HepG2 (cell line): ENCODE measurements around the gene KLHL33. TPM values are rescaled to one million over a fixed set of nuclear protein-coding genes. Genes with fewer than 3 reads are reported as not detected.

Experiments
- FOSL2 ChIP-seq: sonication (generic); formaldehyde crosslinking; IDR thresholded peaks from 2 replicates; pipeline ENCODE4 v1.4.0; 2020; ENCODE audit warnings: missing genetic modification reagents
- GLI4 ChIP-seq: sonication (generic); formaldehyde crosslinking; IDR thresholded peaks from 2 replicates; pipeline ENCODE4 v1.5.1; 2020; ENCODE audit warnings: missing genetic modification reagents, mild to moderate bottlenecking, moderate library complexity, borderline replicate concordance
- HNRNPLL ChIP-seq: fragments of 200-400 bp; formaldehyde crosslinking; IDR thresholded peaks from 2 replicates; pipeline ENCODE4 v1.6.1; 2017; ENCODE audit warnings: mild to moderate bottlenecking, low read depth, low read length; ENCODE audit not compliant: poor library complexity, severe bottlenecking
- KLF9 ChIP-seq: IDR thresholded peaks from 2 replicates; pipeline ENCODE4 v1.6.1; 2016; ENCODE audit warnings: low read depth
- POLR2AphosphoS2 ChIP-seq: IDR thresholded peaks from 2 replicates; pipeline ENCODE4 v1.6.1; 2011; ENCODE audit warnings: low read depth, low read length, improper control_type of control experiment
- RORA ChIP-seq: sonication (generic); formaldehyde crosslinking; IDR thresholded peaks from 2 replicates; pipeline ENCODE4 v1.5.0; 2020; ENCODE audit warnings: mild to moderate bottlenecking, missing genetic modification reagents, moderate library complexity
- RXRA ChIP-seq: sonication (generic); formaldehyde crosslinking; IDR thresholded peaks from 2 replicates; pipeline ENCODE4 v1.5.1; 2020; ENCODE audit warnings: missing genetic modification reagents
- SIX1 ChIP-seq: sonication (generic); formaldehyde crosslinking; IDR thresholded peaks from 2 replicates; pipeline ENCODE4 v1.4.0; 2020; ENCODE audit warnings: missing genetic modification reagents, borderline replicate concordance
- SNRNP70 ChIP-seq: fragments of 200-400 bp; formaldehyde crosslinking; IDR thresholded peaks from 2 replicates; pipeline ENCODE4 v1.6.1; 2017; ENCODE audit warnings: mild to moderate bottlenecking, low read depth, low read length, moderate library complexity
- SP2 ChIP-seq: sonication (generic); formaldehyde crosslinking; IDR thresholded peaks from 2 replicates; pipeline ENCODE4 v1.5.1; 2020; ENCODE audit warnings: mild to moderate bottlenecking, missing genetic modification reagents
- TAF15 ChIP-seq: fragments of 200-400 bp; formaldehyde crosslinking; IDR thresholded peaks from one replicate; pipeline ENCODE4 v1.6.1; 2018; ENCODE audit warnings: mild to moderate bottlenecking, low read depth, low read length; ENCODE audit not compliant: poor library complexity, severe bottlenecking
- TSC22D2 ChIP-seq: sonication (generic); formaldehyde crosslinking; IDR thresholded peaks from 2 replicates; pipeline ENCODE4 v1.5.1; 2020; ENCODE audit warnings: missing genetic modification reagents, mild to moderate bottlenecking, borderline replicate concordance
- ZKSCAN8 ChIP-seq: IDR thresholded peaks from 2 replicates; pipeline ENCODE4 v1.6.1; 2016; ENCODE audit warnings: borderline replicate concordance, missing genetic modification reagents, missing compliant biosample characterization
- ZNF563 ChIP-seq: sonication (generic); formaldehyde crosslinking; IDR thresholded peaks from 2 replicates; pipeline ENCODE4 v1.8.0; 2022; ENCODE audit warnings: mild to moderate bottlenecking, moderate library complexity, missing genetic modification reagents
- ZNF569 ChIP-seq: sonication (generic); formaldehyde crosslinking; IDR thresholded peaks from 2 replicates; pipeline ENCODE4 v1.5.0; 2020; ENCODE audit warnings: mild to moderate bottlenecking, missing genetic modification reagents, moderate library complexity, borderline replicate concordance
- ZNF7 ChIP-seq: IDR thresholded peaks from 2 replicates; pipeline ENCODE4 v1.6.1; 2016; ENCODE audit warnings: missing biosample characterization, missing genetic modification reagents
- ZNF737 ChIP-seq: sonication (generic); formaldehyde crosslinking; IDR thresholded peaks from 2 replicates; pipeline ENCODE4 v1.5.0; 2020; ENCODE audit warnings: missing genetic modification reagents, mild to moderate bottlenecking, borderline replicate concordance
- ZNF772 ChIP-seq: sonication (generic); formaldehyde crosslinking; IDR thresholded peaks from 2 replicates; pipeline ENCODE4 v1.5.0; 2020; ENCODE audit warnings: mild to moderate bottlenecking, missing genetic modification reagents
- ZNF781 ChIP-seq: sonication (generic); formaldehyde crosslinking; IDR thresholded peaks from 2 replicates; pipeline ENCODE4 v1.5.1; 2020; ENCODE audit warnings: borderline replicate concordance, mild to moderate bottlenecking, missing genetic modification reagents; ENCODE audit errors: not compliant biosample characterization
- ZNF83 ChIP-seq: sonication (generic); formaldehyde crosslinking; IDR thresholded peaks from 2 replicates; pipeline ENCODE4 v1.4.0; 2020; ENCODE audit warnings: missing genetic modification reagents, mild to moderate bottlenecking, borderline replicate concordance
- ZSCAN30 ChIP-seq: sonication (generic); formaldehyde crosslinking; IDR thresholded peaks from 2 replicates; pipeline ENCODE4 v1.5.0; 2020; ENCODE audit warnings: mild to moderate bottlenecking, missing genetic modification reagents
- polyA plus RNA-seq, 8 experiments: library from polyadenylated mRNA; depleted of rRNA in 3 of 8; stranded (reverse) in 7 of 8; unstranded in 1 of 8; fragments of >200 nt; fragmentation: Illumina TruSeq in 4 of 8; extraction: Trizol in 4 of 8; gene quantifications; 2 replicates each; pipeline versions ENCODE4 v1.2.1 to v1.2.3, GENCODE V29; 2011 to 2016; ENCODE audit warnings: low read depth in 4 of 8, missing spikeins in 1 of 8, mixed read lengths in 1 of 8; ENCODE audit not compliant: insufficient read depth in 1 of 8
- total RNA-seq, 5 experiments: library from RNA; depleted of rRNA; stranded (reverse); fragments of >200 nt; fragmentation: Illumina TruSeq; extraction: Trizol; gene quantifications; 2 replicates each; pipeline ENCODE4 v1.2.3, GENCODE V29; 2016; ENCODE audit warnings: low read depth in 1 of 5
- TF ChIP-seq, protein P1 (sequence below): sonication (generic); formaldehyde crosslinking; IDR thresholded peaks from 2 replicates; pipeline ENCODE4 v1.4.0; 2020; ENCODE audit warnings: missing genetic modification reagents, borderline replicate concordance
- TF ChIP-seq, protein P2 (sequence below): sonication (generic); formaldehyde crosslinking; IDR thresholded peaks from 2 replicates; pipeline ENCODE4 v1.4.0; 2020; ENCODE audit warnings: missing genetic modification reagents
- TF ChIP-seq, protein P3 (sequence below): sonication (generic); formaldehyde crosslinking; IDR thresholded peaks from 2 replicates; pipeline ENCODE4 v1.5.0; 2020; ENCODE audit warnings: missing genetic modification reagents, mild to moderate bottlenecking, borderline replicate concordance
- TF ChIP-seq, protein P4 (sequence below): IDR thresholded peaks from 2 replicates; pipeline ENCODE4 v1.6.1; 2012; ENCODE audit warnings: inconsistent platforms

Gene KLHL33
- total and polyA plus RNA-seq, 2 of the 13 experiments (the other 11 are each of a cell fraction or from before 2014, with no cell fraction given) = not detected

DNA sequence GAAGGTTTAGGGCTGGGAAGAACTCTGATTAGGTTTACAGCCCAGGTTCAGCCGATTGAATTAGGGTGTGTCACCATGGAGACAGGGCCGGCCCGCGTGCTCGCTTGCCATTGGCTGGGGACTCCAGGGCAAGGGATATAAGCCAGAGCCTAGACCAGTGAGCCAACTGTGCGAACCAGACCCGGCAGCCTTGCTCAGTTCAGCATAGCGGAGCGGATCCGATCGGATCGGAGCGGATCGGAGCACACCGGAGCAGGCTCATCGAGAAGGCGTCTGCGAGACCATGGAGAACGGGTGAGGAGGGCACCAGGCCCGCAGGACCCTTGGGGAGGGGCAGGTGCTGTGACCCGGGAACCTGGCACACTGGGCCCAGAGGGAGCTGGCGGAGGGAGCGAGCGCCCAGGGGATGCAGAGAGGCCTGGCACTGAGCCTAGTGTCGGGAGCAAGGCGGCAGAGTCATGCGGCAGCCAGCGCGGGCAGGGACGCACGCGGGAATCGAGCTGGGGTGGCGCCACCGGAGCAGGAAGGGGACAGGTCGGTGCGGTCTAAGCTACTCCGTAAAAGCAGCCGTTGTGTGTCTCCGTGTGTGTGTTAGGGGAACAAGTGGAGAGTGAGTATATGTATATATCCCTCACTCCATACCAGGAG lies 33.4 kb upstream of the KLHL33 start, which contains the start of gene PNP (continued):
- peak; percentile 92 for TF ChIP-seq TAF15
- TF ChIP-seq ZNF781 = peak; percentile 56
- TF ChIP-seq KLF9 = no peak
- TF ChIP-seq, protein P1, sequence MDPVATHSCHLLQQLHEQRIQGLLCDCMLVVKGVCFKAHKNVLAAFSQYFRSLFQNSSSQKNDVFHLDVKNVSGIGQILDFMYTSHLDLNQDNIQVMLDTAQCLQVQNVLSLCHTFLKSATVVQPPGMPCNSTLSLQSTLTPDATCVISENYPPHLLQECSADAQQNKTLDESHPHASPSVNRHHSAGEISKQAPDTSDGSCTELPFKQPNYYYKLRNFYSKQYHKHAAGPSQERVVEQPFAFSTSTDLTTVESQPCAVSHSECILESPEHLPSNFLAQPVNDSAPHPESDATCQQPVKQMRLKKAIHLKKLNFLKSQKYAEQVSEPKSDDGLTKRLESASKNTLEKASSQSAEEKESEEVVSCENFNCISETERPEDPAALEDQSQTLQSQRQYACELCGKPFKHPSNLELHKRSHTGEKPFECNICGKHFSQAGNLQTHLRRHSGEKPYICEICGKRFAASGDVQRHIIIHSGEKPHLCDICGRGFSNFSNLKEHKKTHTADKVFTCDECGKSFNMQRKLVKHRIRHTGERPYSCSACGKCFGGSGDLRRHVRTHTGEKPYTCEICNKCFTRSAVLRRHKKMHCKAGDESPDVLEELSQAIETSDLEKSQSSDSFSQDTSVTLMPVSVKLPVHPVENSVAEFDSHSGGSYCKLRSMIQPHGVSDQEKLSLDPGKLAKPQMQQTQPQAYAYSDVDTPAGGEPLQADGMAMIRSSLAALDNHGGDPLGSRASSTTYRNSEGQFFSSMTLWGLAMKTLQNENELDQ (CRISPR knock-in tag) = no peak
- TF ChIP-seq ZSCAN30 = no peak
- no peak for TF ChIP-seq ZNF569 (CRISPR knock-in tag)
- TF ChIP-seq SNRNP70 = no peak
- no peak for TF ChIP-seq TSC22D2 (CRISPR knock-in tag)
- TF ChIP-seq GLI4 = peak; percentile 18; the same call in 1 of the 2 replicates
- TF ChIP-seq FOSL2 (CRISPR knock-in tag) = peak; percentile 54; the same call in 1 of the 2 replicates
- TF ChIP-seq RXRA (CRISPR knock-in tag) = peak; percentile 78; the same call in 1 of the 2 replicates
- TF ChIP-seq ZKSCAN8 (CRISPR knock-in tag) = peak; percentile 61
- peak; percentile 82 for TF ChIP-seq HNRNPLL
- TF ChIP-seq SIX1 = no peak
- peak; percentile 20; the same call in 1 of the 2 replicates for TF ChIP-seq ZNF563 (CRISPR knock-in tag)
- no peak; the same call in 1 of the 2 replicates for TF ChIP-seq ZNF83 (CRISPR knock-in tag)
- peak; percentile 87; the same call in 1 of the 2 replicates for TF ChIP-seq ZNF737 (CRISPR knock-in tag)
- TF ChIP-seq ZNF7 (CRISPR knock-in tag) = no peak
- TF ChIP-seq, protein P2, sequence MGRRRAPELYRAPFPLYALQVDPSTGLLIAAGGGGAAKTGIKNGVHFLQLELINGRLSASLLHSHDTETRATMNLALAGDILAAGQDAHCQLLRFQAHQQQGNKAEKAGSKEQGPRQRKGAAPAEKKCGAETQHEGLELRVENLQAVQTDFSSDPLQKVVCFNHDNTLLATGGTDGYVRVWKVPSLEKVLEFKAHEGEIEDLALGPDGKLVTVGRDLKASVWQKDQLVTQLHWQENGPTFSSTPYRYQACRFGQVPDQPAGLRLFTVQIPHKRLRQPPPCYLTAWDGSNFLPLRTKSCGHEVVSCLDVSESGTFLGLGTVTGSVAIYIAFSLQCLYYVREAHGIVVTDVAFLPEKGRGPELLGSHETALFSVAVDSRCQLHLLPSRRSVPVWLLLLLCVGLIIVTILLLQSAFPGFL (CRISPR knock-in tag) = no peak
- peak; percentile 35; the same call in 1 of the 2 replicates for TF ChIP-seq SP2 (CRISPR knock-in tag)
- no peak for TF ChIP-seq POLR2AphosphoS2
- TF ChIP-seq, protein P3, sequence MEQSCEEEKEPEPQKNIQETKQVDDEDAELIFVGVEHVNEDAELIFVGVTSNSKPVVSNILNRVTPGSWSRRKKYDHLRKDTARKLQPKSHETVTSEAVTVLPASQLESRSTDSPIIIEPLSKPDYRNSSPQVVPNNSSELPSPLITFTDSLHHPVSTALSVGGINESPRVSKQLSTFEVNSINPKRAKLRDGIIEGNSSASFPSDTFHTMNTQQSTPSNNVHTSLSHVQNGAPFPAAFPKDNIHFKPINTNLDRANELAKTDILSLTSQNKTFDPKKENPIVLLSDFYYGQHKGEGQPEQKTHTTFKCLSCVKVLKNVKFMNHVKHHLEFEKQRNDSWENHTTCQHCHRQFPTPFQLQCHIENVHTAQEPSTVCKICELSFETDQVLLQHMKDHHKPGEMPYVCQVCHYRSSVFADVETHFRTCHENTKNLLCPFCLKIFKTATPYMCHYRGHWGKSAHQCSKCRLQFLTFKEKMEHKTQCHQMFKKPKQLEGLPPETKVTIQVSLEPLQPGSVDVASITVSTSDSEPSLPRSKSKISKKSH (CRISPR knock-in tag) = peak; percentile 94; the same call in 1 of the 2 replicates
- TF ChIP-seq ZNF772 (CRISPR knock-in tag) = peak; percentile 33
- no peak for TF ChIP-seq RORA
- TF ChIP-seq, protein P4, sequence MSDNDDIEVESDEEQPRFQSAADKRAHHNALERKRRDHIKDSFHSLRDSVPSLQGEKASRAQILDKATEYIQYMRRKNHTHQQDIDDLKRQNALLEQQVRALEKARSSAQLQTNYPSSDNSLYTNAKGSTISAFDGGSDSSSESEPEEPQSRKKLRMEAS = peak; percentile 82
